ENCODE data around the gene RASGRP1.

GRCh38 chr15:38539008-38539343 lies 25.6 kb downstream of the RASGRP1 start:
- TF ChIP-seq, protein P1, sequence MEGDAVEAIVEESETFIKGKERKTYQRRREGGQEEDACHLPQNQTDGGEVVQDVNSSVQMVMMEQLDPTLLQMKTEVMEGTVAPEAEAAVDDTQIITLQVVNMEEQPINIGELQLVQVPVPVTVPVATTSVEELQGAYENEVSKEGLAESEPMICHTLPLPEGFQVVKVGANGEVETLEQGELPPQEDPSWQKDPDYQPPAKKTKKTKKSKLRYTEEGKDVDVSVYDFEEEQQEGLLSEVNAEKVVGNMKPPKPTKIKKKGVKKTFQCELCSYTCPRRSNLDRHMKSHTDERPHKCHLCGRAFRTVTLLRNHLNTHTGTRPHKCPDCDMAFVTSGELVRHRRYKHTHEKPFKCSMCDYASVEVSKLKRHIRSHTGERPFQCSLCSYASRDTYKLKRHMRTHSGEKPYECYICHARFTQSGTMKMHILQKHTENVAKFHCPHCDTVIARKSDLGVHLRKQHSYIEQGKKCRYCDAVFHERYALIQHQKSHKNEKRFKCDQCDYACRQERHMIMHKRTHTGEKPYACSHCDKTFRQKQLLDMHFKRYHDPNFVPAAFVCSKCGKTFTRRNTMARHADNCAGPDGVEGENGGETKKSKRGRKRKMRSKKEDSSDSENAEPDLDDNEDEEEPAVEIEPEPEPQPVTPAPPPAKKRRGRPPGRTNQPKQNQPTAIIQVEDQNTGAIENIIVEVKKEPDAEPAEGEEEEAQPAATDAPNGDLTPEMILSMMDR (IDR thresholded peaks at IDR 0.05): no peak
- no peak for TF ChIP-seq YY1 (IDR thresholded peaks at IDR 0.05; ENCODE audit: low read depth)
- TF ChIP-seq, protein P2, sequence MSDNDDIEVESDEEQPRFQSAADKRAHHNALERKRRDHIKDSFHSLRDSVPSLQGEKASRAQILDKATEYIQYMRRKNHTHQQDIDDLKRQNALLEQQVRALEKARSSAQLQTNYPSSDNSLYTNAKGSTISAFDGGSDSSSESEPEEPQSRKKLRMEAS (IDR thresholded peaks at IDR 0.05; ENCODE audit: low read depth): no peak
- TF ChIP-seq NRF1 (IDR thresholded peaks at IDR 0.05; ENCODE audit: low read depth, low read length): no peak
- TF ChIP-seq EP300 (IDR thresholded peaks at IDR 0.05; ENCODE audit: borderline replicate concordance in 1 of 2, low read depth in 1 of 2, low read length in 1 of 2): no peak

All from SK-N-SH (cell line).